Mucosa of gallbladder (tissue), 1 donor: ENCODE measurements around the gene ESPNL. TPM values are rescaled to one million over a fixed set of nuclear protein-coding genes. Genes with fewer than 3 reads are reported as not detected.

Source experiments
- DNase-seq: peaks from one replicate; pipeline ENCODE4 v3.0.0-alpha.2; 2020; ENCODE audit warnings: low spot score
- total RNA-seq: library from RNA; stranded (reverse); gene quantifications from one replicate; pipeline ENCODE4 v1.2.1, GENCODE V29; 2021
- donor health status: DM: no; HTN: no; CAD: no.

Gene ESPNL
- total RNA-seq, 1 donor from 2014 or later: 0.49 TPM

- no peak for DNase-seq
Observed at GRCh38 chr2:238098901-238099713, 1.0 kb upstream of the ESPNL start.

GRCh38 chr2:238099714-238100048 is 459 bp upstream of the ESPNL start:
- DNase-seq: no peak

GRCh38 chr2:238100821-238101771 is 956 bp downstream of the ESPNL start:
- DNase-seq: no peak

- no peak for DNase-seq
Observed at GRCh38 chr2:238101891-238102841, 2.0 kb downstream of the ESPNL start.

- DNase-seq: no peak
Observed at GRCh38 chr2:238102865-238103264, 2.7 kb downstream of the ESPNL start.

GRCh38 chr2:238103465-238104225 is 3.5 kb downstream of the ESPNL start:
- DNase-seq: no peak

- no peak for DNase-seq
Observed at GRCh38 chr2:238104226-238104690, 4.1 kb downstream of the ESPNL start.

GRCh38 chr2:238104691-238105371 is 4.7 kb downstream of the ESPNL start:
- no peak for DNase-seq

GRCh38 chr2:238105506-238106338 is 5.6 kb downstream of the ESPNL start:
- no peak for DNase-seq

GRCh38 chr2:238106339-238106697 is 6.2 kb downstream of the ESPNL start:
- no peak for DNase-seq

- no peak for DNase-seq
Observed at GRCh38 chr2:238106698-238107524, 6.8 kb downstream of the ESPNL start.

- DNase-seq: no peak
Observed at GRCh38 chr2:238107525-238108422, 7.6 kb downstream of the ESPNL start.

GRCh38 chr2:238108423-238109183 is 8.5 kb downstream of the ESPNL start:
- no peak for DNase-seq

- no peak for DNase-seq
Observed at GRCh38 chr2:238113611-238114010, 13.5 kb downstream of the ESPNL start.

GRCh38 chr2:238114331-238114841 is 14.2 kb downstream of the ESPNL start:
- no peak for DNase-seq
